Caco-2 (cell line): Measurements from ENCODE around the gene MIOS. TPM values are rescaled to one million over a fixed set of nuclear protein-coding genes. Genes with fewer than 3 reads are reported as not detected.
"Not testable (repeated sequence)": the region's sequence is repeated elsewhere in the genome, so short reads cannot be mapped to it uniquely, and the experiment has no call there.

ENCODE experiments used
- BruUV-seq: library from RNA; stranded (reverse); fragments of 400-500 nt; replicated peaks from 2 replicates; lab custom pipeline; 2021; lab: Mats Ljungman, UMichigan
- CTCF ChIA-PET: fragments of 300-600 bp; sonication (Branson Sonifier 250); formaldehyde crosslinking; loops from one replicate; lab custom pipeline; 2022; ENCODE audit warnings: antibody characterized with exemption; lab: Charles Lee
- POLR2A ChIA-PET: fragments of 300-600 bp; sonication (Branson Sonifier 250); formaldehyde crosslinking; loops from one replicate; lab custom pipeline; 2022; ENCODE audit warnings: antibody characterized with exemption; lab: Charles Lee
- DNase-seq, 2 experiments: peaks; one replicate each; pipeline versions ENCODE4 v3.0.0 to v3.0.0-alpha.2; 2020 to 2022
- H3K27me3 ChIP-seq: replicated peaks from 2 replicates; pipeline ENCODE4 v1.6.0; 2011; ENCODE audit warnings: low read length; ENCODE audit not compliant: control insufficient read depth, insufficient read depth
- H3K36me3 ChIP-seq: 2 replicates; pipeline ENCODE4 v1.5.1; 2011; ENCODE audit warnings: low read length; ENCODE audit not compliant: control insufficient read depth, insufficient read depth
- H3K4me1 ChIP-seq: fragments of 250-450 bp; sonication (Bioruptor Pico); 2 replicates; pipeline ENCODE4 v1.5.1; 2020; ENCODE audit warnings: mild to moderate bottlenecking
- H3K4me3 ChIP-seq: 2 replicates; pipeline ENCODE4 v1.5.1; 2011; ENCODE audit warnings: low read depth, mild to moderate bottlenecking, control low read depth, low read length
- H3K9me3 ChIP-seq: fragments of 250-450 bp; sonication (Bioruptor Pico); 2 replicates; pipeline ENCODE4 v1.5.1; 2020; ENCODE audit warnings: mild to moderate bottlenecking, moderate library complexity
- H3K27ac Mint-ChIP-seq: one replicate; pipeline ENCODE4 v1.8.0; 2022; ENCODE audit warnings: mixed read lengths; ENCODE audit not compliant: unreplicated experiment
- H3K27me3 Mint-ChIP-seq: one replicate; pipeline ENCODE4 v1.8.0; 2022; ENCODE audit warnings: mixed read lengths; ENCODE audit not compliant: insufficient read depth, unreplicated experiment
- H3K36me3 Mint-ChIP-seq: one replicate; pipeline ENCODE4 v1.8.0; 2022; ENCODE audit warnings: mild to moderate bottlenecking, mixed read lengths; ENCODE audit not compliant: insufficient read depth, unreplicated experiment
- H3K4me1 Mint-ChIP-seq: one replicate; pipeline ENCODE4 v1.8.0; 2022; ENCODE audit warnings: low read depth, mixed read lengths; ENCODE audit not compliant: unreplicated experiment
- H3K4me3 Mint-ChIP-seq: one replicate; pipeline ENCODE4 v1.8.0; 2022; ENCODE audit warnings: mild to moderate bottlenecking, moderate library complexity, mixed read lengths; ENCODE audit not compliant: unreplicated experiment
- H3K9me3 Mint-ChIP-seq: one replicate; pipeline ENCODE4 v1.8.0; 2022; ENCODE audit warnings: mixed read lengths; ENCODE audit not compliant: unreplicated experiment
- CTCF ChIP-seq, 2 experiments: fragments of 200-600 bp in 1 of 2; IDR thresholded peaks; 1 replicate in 1 of 2; 2 replicates in 1 of 2; pipeline versions ENCODE4 v1.5.1 to v1.8.0; 2011 to 2022; ENCODE audit warnings: antibody characterized with exemption in 1 of 2, control low read depth in 1 of 2, inconsistent platforms in 1 of 2, low read depth in 1 of 2, low read length in 1 of 2, mild to moderate bottlenecking in 1 of 2, moderate library complexity in 1 of 2; ENCODE audit not compliant: insufficient read depth in 1 of 2, severe bottlenecking in 1 of 2, unreplicated experiment in 1 of 2
- intact Hi-C: fragments of 100-400 bp; cut with micrococcal nuclease; formaldehyde crosslinking; loops from one replicate; pipeline ENCODE4 v1.10.0; 2022; ENCODE audit not compliant: unreplicated experiment
- total RNA-seq: library from RNA; stranded (reverse); gene quantifications from 2 replicates; pipeline ENCODE4 v1.2.3, GENCODE V29; 2022

The MIOS gene
- total RNA-seq, 1 experiment from 2014 or later = 37.3 TPM

GRCh38 chr7:7557252-7557651 lies 9.4 kb upstream of the MIOS start:
- Histone ChIP-seq H3K27me3 (no peaks in the 10 kb centered on the region), H3K4me1 (no peaks in the 10 kb centered on the region), H3K4me3 (no peak overlapping the region), H3K36me3 (no peaks in the 10 kb centered on the region), H3K9me3 (no peaks in the 10 kb centered on the region)
- ChIA-PET POLR2A (no interaction called here), CTCF (no interaction called here)
- Mint-ChIP-seq H3K36me3 (peaks cover 1% of the 10 kb centered on the region), H3K4me3 (no peak overlapping the region), H3K4me1 (no peaks in the 10 kb centered on the region), H3K9me3 (peaks cover 14% of the 10 kb centered on the region), H3K27me3 (no peaks in the 10 kb centered on the region), H3K27ac (no peak overlapping the region)
- no TSS peak for BruUV-seq
- no peak for TF ChIP-seq CTCF (IDR thresholded peaks at IDR 0.05; ENCODE audit: insufficient read depth in 1 of 2, low read depth in 1 of 2, low read length in 1 of 2, severe bottlenecking in 1 of 2, unreplicated experiment in 1 of 2)
- DNase-seq = no peak
- intact Hi-C loops = no loop called here

GRCh38 chr7:7561591-7561990 lies 5.1 kb upstream of the MIOS start:
- H3K36me3 ChIP-seq, H3K4me3 ChIP-seq, H3K9me3 ChIP-seq, H3K4me1 Mint-ChIP-seq, H3K4me3 Mint-ChIP-seq, H3K27me3 ChIP-seq, BruUV-seq, H3K36me3 Mint-ChIP-seq, DNase-seq, H3K27ac Mint-ChIP-seq, POLR2A ChIA-PET, H3K27me3 Mint-ChIP-seq, CTCF ChIA-PET: not testable (repeated sequence)
- intact Hi-C loops = loop anchor here (10.0 kb wide), 4 partner anchors 433 to 733 kb away; no protein-coding TSS in a partner anchor
- peaks cover 14% of the 10 kb centered on the region for H3K9me3 Mint-ChIP-seq
- H3K4me1 ChIP-seq = peaks cover 28% of the 10 kb centered on the region

GRCh38 chr7:7562736-7563135 lies 3.9 kb upstream of the MIOS start:
- peaks cover 28% of the 10 kb centered on the region for H3K4me1 ChIP-seq
- H3K4me3 Mint-ChIP-seq = no peak overlapping the region
- H3K36me3 ChIP-seq = no peaks in the 10 kb centered on the region
- peaks cover 14% of the 10 kb centered on the region for H3K9me3 Mint-ChIP-seq
- no peak for DNase-seq
- no peak overlapping the region for H3K4me3 ChIP-seq
- intact Hi-C loops = loop anchor here (10.0 kb wide), 4 partner anchors 432 to 732 kb away; no protein-coding TSS in a partner anchor
- H3K27ac Mint-ChIP-seq = no peak overlapping the region
- BruUV-seq = no TSS peak
- H3K9me3 ChIP-seq = no peaks in the 10 kb centered on the region
- TF ChIP-seq CTCF (IDR thresholded peaks at IDR 0.05; ENCODE audit: insufficient read depth in 1 of 2, low read depth in 1 of 2, low read length in 1 of 2, severe bottlenecking in 1 of 2, unreplicated experiment in 1 of 2) = no peak
- ChIA-PET POLR2A (no interaction called here), CTCF (no interaction called here)
- no peaks in the 10 kb centered on the region for H3K27me3 ChIP-seq
- no peaks in the 10 kb centered on the region for H3K27me3 Mint-ChIP-seq
- H3K4me1 Mint-ChIP-seq = peaks cover 6% of the 10 kb centered on the region
- H3K36me3 Mint-ChIP-seq = no peaks in the 10 kb centered on the region
